ENCODE data around the gene PLEK. TPM values are rescaled to one million over a fixed set of nuclear protein-coding genes. Genes with fewer than 3 reads are reported as not detected.
A peak's percentile ranks its signal among the peaks of the same experiment; 100 is the strongest.
"Not testable (repeated sequence)": the region's sequence is repeated elsewhere in the genome, so short reads cannot be mapped to it uniquely, and the experiment has no call there.

The PLEK gene
- polyA plus RNA-seq, 1 donor from 2014 or later = 110 TPM

- Mint-ChIP-seq H3K4me1 (peaks cover 48 to 73% (median 66%) of the 10 kb centered on the region in 3 donors), H3K27me3 (no peaks in the 10 kb centered on the region), H3K36me3 (peaks cover 15% of the 10 kb centered on the region), H3K4me3 (peak overlapping the region; percentile 34 to 77 (median 62)), H3K9me3 (no peaks in the 10 kb centered on the region), H3K27ac (peak overlapping the region; percentile 74 to 84 (median 80))
Measured at GRCh38 chr2:68385220-68385906, 20.3 kb downstream of the PLEK start.

- peaks cover 47 to 72% (median 67%) of the 10 kb centered on the region in 3 donors for H3K4me1 Mint-ChIP-seq
- H3K9me3 Mint-ChIP-seq = no peaks in the 10 kb centered on the region
- no peaks in the 10 kb centered on the region for H3K27me3 Mint-ChIP-seq
- H3K27ac Mint-ChIP-seq = peak overlapping the region; percentile 74 to 89 (median 80)
- peaks cover 13% of the 10 kb centered on the region for H3K36me3 Mint-ChIP-seq
- peak overlapping the region in 3 of 4 donors; percentile 45 to 77 (median 77) for H3K4me3 Mint-ChIP-seq
Measured at GRCh38 chr2:68385907-68386287, 20.8 kb downstream of the PLEK start.

- no peaks in the 10 kb centered on the region for H3K27me3 Mint-ChIP-seq
- peak overlapping the region in 3 of 4 donors; percentile 45 to 53 (median 51) for H3K4me3 Mint-ChIP-seq
- no peaks in the 10 kb centered on the region for H3K9me3 Mint-ChIP-seq
- H3K36me3 Mint-ChIP-seq = peaks cover 16% of the 10 kb centered on the region
- peak overlapping the region; percentile 74 to 89 (median 80) for H3K27ac Mint-ChIP-seq
- H3K4me1 Mint-ChIP-seq = peaks cover 50 to 75% (median 69%) of the 10 kb centered on the region in 3 donors
Measured at GRCh38 chr2:68386365-68386764, 21.3 kb downstream of the PLEK start.

GRCh38 chr2:68387408-68388350 is 22.6 kb downstream of the PLEK start:
- no peaks in the 10 kb centered on the region for H3K27me3 Mint-ChIP-seq
- no peaks in the 10 kb centered on the region for H3K9me3 Mint-ChIP-seq
- H3K36me3 Mint-ChIP-seq = peaks cover 20% of the 10 kb centered on the region
- H3K4me1 Mint-ChIP-seq = peaks cover 59 to 82% (median 77%) of the 10 kb centered on the region in 3 donors
- H3K4me3 Mint-ChIP-seq = peak overlapping the region; percentile 38 to 93 (median 63)
- peak overlapping the region; percentile 74 to 99 (median 97) for H3K27ac Mint-ChIP-seq

- Mint-ChIP-seq H3K9me3 (no peaks in the 10 kb centered on the region), H3K4me1 (peaks cover 60 to 79% (median 70%) of the 10 kb centered on the region in 3 donors), H3K4me3 (peak overlapping the region; percentile 38 to 93 (median 51)), H3K36me3 (peaks cover 23% of the 10 kb centered on the region), H3K27me3 (no peaks in the 10 kb centered on the region), H3K27ac (peak overlapping the region; percentile 74 to 99 (median 97))
Measured at GRCh38 chr2:68388358-68388757, 23.3 kb downstream of the PLEK start.

GRCh38 chr2:68388772-68389171 is 23.7 kb downstream of the PLEK start:
- Mint-ChIP-seq H3K27me3 (no peaks in the 10 kb centered on the region), H3K4me3 (peak overlapping the region in 3 of 4 donors; percentile 38 to 93 (median 63)), H3K4me1 (peaks cover 58 to 75% (median 68%) of the 10 kb centered on the region in 3 donors), H3K36me3 (peaks cover 23% of the 10 kb centered on the region), H3K27ac (peak overlapping the region; percentile 74 to 99 (median 97)), H3K9me3 (no peaks in the 10 kb centered on the region)

- peak overlapping the region in 2 of 3 donors; percentile 44 to 89 for H3K27ac Mint-ChIP-seq
- H3K4me3 Mint-ChIP-seq = peak overlapping the region in 1 of 4 donors; percentile 66
- peaks cover 23% of the 10 kb centered on the region for H3K36me3 Mint-ChIP-seq
- H3K9me3 Mint-ChIP-seq = no peaks in the 10 kb centered on the region
- peaks cover 60 to 65% (median 61%) of the 10 kb centered on the region in 3 donors for H3K4me1 Mint-ChIP-seq
- no peaks in the 10 kb centered on the region for H3K27me3 Mint-ChIP-seq
Measured at GRCh38 chr2:68390114-68390513, 25.0 kb downstream of the PLEK start.

GRCh38 chr2:68390586-68390985 is 25.5 kb downstream of the PLEK start:
- peaks cover 59 to 64% (median 60%) of the 10 kb centered on the region in 3 donors for H3K4me1 Mint-ChIP-seq
- H3K36me3 Mint-ChIP-seq = peaks cover 26% of the 10 kb centered on the region
- no peaks in the 10 kb centered on the region for H3K9me3 Mint-ChIP-seq
- peak overlapping the region in 1 of 4 donors; percentile 5 for H3K4me3 Mint-ChIP-seq
- no peaks in the 10 kb centered on the region for H3K27me3 Mint-ChIP-seq
- peak overlapping the region in 1 of 3 donors; percentile 37 for H3K27ac Mint-ChIP-seq

GRCh38 chr2:68391099-68391498 is 26.0 kb downstream of the PLEK start:
- Mint-ChIP-seq H3K4me3 (peak overlapping the region in 1 of 4 donors; percentile 5), H3K4me1 (peaks cover 57 to 62% (median 58%) of the 10 kb centered on the region in 3 donors), H3K27me3 (no peaks in the 10 kb centered on the region), H3K9me3 (no peaks in the 10 kb centered on the region), H3K36me3 (peaks cover 26% of the 10 kb centered on the region), H3K27ac (peak overlapping the region in 1 of 3 donors; percentile 37)

GRCh38 chr2:68391869-68392268 is 26.8 kb downstream of the PLEK start:
- Mint-ChIP-seq H3K27me3 (no peaks in the 10 kb centered on the region), H3K4me1 (peaks cover 51 to 59% (median 54%) of the 10 kb centered on the region in 3 donors), H3K9me3 (no peaks in the 10 kb centered on the region), H3K4me3 (peak overlapping the region in 1 of 4 donors; percentile 77), H3K27ac (peak overlapping the region; percentile 30 to 67 (median 59)), H3K36me3 (peaks cover 31% of the 10 kb centered on the region)

- Mint-ChIP-seq H3K27ac (peak overlapping the region in 2 of 3 donors; percentile 13 to 15), H3K4me3 (no peak overlapping the region), H3K9me3 (peaks cover 3 to 9% (median 4%) of the 10 kb centered on the region in 3 donors), H3K27me3 (no peaks in the 10 kb centered on the region), H3K36me3 (peaks cover 55% of the 10 kb centered on the region), H3K4me1 (peaks cover 35 to 43% (median 38%) of the 10 kb centered on the region in 3 donors)
Measured at GRCh38 chr2:68396093-68396492, 31.0 kb downstream of the PLEK start.

- not testable (repeated sequence) for H3K9me3 Mint-ChIP-seq, H3K4me3 Mint-ChIP-seq, H3K27me3 Mint-ChIP-seq
- peaks cover 32 to 43% (median 33%) of the 10 kb centered on the region in 3 donors for H3K4me1 Mint-ChIP-seq
- peaks cover 60% of the 10 kb centered on the region for H3K36me3 Mint-ChIP-seq
- H3K27ac Mint-ChIP-seq = peak overlapping the region in 1 of 3 donors; percentile 50
Measured at GRCh38 chr2:68397704-68398263, 32.7 kb downstream of the PLEK start.

- Mint-ChIP-seq H3K9me3 (peaks cover 8 to 11% (median 9%) of the 10 kb centered on the region in 3 donors), H3K4me1 (peaks cover 33 to 64% (median 50%) of the 10 kb centered on the region in 3 donors), H3K36me3 (peaks cover 47% of the 10 kb centered on the region), H3K27ac (peak overlapping the region in 2 of 3 donors; percentile 86 to 94), H3K4me3 (peak overlapping the region in 3 of 4 donors; percentile 74 to 91 (median 88)), H3K27me3 (no peaks in the 10 kb centered on the region)
Measured at GRCh38 chr2:68403199-68403644, 38.1 kb downstream of the PLEK start.

GRCh38 chr2:68404164-68404563 is 39.1 kb downstream of the PLEK start:
- Mint-ChIP-seq H3K36me3 (peaks cover 39% of the 10 kb centered on the region), H3K27ac (peak overlapping the region; percentile 15 to 94 (median 91)), H3K4me3 (peak overlapping the region; percentile 5 to 91 (median 22)), H3K4me1 (peaks cover 32 to 66% (median 52%) of the 10 kb centered on the region in 3 donors), H3K27me3 (no peaks in the 10 kb centered on the region), H3K9me3 (peaks cover 8 to 11% (median 9%) of the 10 kb centered on the region in 3 donors)

All from IgD-negative memory B cell (primary cell).